ENCODE data around the gene ARCN1. TPM values are rescaled to one million over a fixed set of nuclear protein-coding genes. Genes with fewer than 3 reads are reported as not detected.

The ARCN1 gene
- total RNA-seq, 1 donor from 2014 or later = 99.4 TPM

- no peak for TF ChIP-seq CTCF (IDR thresholded peaks at IDR 0.05; ENCODE audit: borderline replicate concordance)
- H3K36me3 ChIP-seq = peaks cover 91% of the 10 kb centered on the region
- no peak for DNase-seq
- no peak overlapping the region for H3K4me3 ChIP-seq
- H3K27me3 ChIP-seq (ENCODE audit: low read depth) = no peaks in the 10 kb centered on the region
- intact Hi-C loops (cut with micrococcal nuclease) = no loop called here
- peak overlapping the region; percentile 79 for H3K27ac ChIP-seq (replicated peaks)
- H3K9me3 ChIP-seq (replicated peaks) = no peaks in the 10 kb centered on the region
- peaks cover 98% of the 10 kb centered on the region for H3K4me1 ChIP-seq
These were observed 55.8 kb downstream of the ARCN1 start for GRCh38 chr11:118628031-118628430.

- Histone ChIP-seq H3K27me3 (ENCODE audit: low read depth) (no peaks in the 10 kb centered on the region), H3K36me3 (peaks cover 96% of the 10 kb centered on the region), H3K4me1 (peaks cover 98% of the 10 kb centered on the region), H3K27ac (replicated peaks) (peak overlapping the region; percentile 79), H3K9me3 (replicated peaks) (no peaks in the 10 kb centered on the region), H3K4me3 (no peak overlapping the region)
- TF ChIP-seq CTCF (IDR thresholded peaks at IDR 0.05; ENCODE audit: borderline replicate concordance) = no peak
- intact Hi-C loops (cut with micrococcal nuclease) = no loop called here
- DNase-seq = peak; percentile 68
These were observed 56.2 kb downstream of the ARCN1 start for GRCh38 chr11:118628432-118628831.

- peaks cover 99% of the 10 kb centered on the region for H3K4me1 ChIP-seq
- peaks cover 97% of the 10 kb centered on the region for H3K36me3 ChIP-seq
- intact Hi-C loops (cut with micrococcal nuclease) = no loop called here
- H3K4me3 ChIP-seq = no peak overlapping the region
- no peak for DNase-seq
- H3K27me3 ChIP-seq (ENCODE audit: low read depth) = no peaks in the 10 kb centered on the region
- no peak for TF ChIP-seq CTCF (IDR thresholded peaks at IDR 0.05; ENCODE audit: borderline replicate concordance)
- peak overlapping the region; percentile 79 for H3K27ac ChIP-seq (replicated peaks)
- H3K9me3 ChIP-seq (replicated peaks) = no peaks in the 10 kb centered on the region
These were observed 56.8 kb downstream of the ARCN1 start for GRCh38 chr11:118628861-118629549.

- intact Hi-C loops (cut with micrococcal nuclease) = no loop called here
- no peak for TF ChIP-seq CTCF (IDR thresholded peaks at IDR 0.05; ENCODE audit: borderline replicate concordance)
- H3K27me3 ChIP-seq (ENCODE audit: low read depth) = no peaks in the 10 kb centered on the region
- peaks cover 88% of the 10 kb centered on the region for H3K36me3 ChIP-seq
- no peak overlapping the region for H3K4me3 ChIP-seq
- peak overlapping the region; percentile 79 for H3K27ac ChIP-seq (replicated peaks)
- H3K9me3 ChIP-seq (replicated peaks) = no peaks in the 10 kb centered on the region
- no peak for DNase-seq
- peaks cover 99% of the 10 kb centered on the region for H3K4me1 ChIP-seq
These were observed 57.8 kb downstream of the ARCN1 start for GRCh38 chr11:118629761-118630661.

- peaks cover 87% of the 10 kb centered on the region for H3K36me3 ChIP-seq
- intact Hi-C loops (cut with micrococcal nuclease) = no loop called here
- DNase-seq = no peak
- peaks cover 100% of the 10 kb centered on the region for H3K4me1 ChIP-seq
- H3K27me3 ChIP-seq (ENCODE audit: low read depth) = no peaks in the 10 kb centered on the region
- peak overlapping the region; percentile 64 for H3K27ac ChIP-seq (replicated peaks)
- TF ChIP-seq CTCF (IDR thresholded peaks at IDR 0.05; ENCODE audit: borderline replicate concordance) = no peak
- H3K9me3 ChIP-seq (replicated peaks) = no peaks in the 10 kb centered on the region
- H3K4me3 ChIP-seq = no peak overlapping the region
These were observed 59.1 kb downstream of the ARCN1 start for GRCh38 chr11:118631142-118631909.

All from left ventricle myocardium inferior (tissue), 1 donor.